ENCODE results near the gene SBF2.
A peak's percentile ranks its signal among the peaks of the same experiment; 100 is the strongest.

SBF2 gene

GRCh38 chr11:9789910-9790309 is 504.1 kb downstream of the SBF2 start:
- TF ChIP-seq, protein P1, sequence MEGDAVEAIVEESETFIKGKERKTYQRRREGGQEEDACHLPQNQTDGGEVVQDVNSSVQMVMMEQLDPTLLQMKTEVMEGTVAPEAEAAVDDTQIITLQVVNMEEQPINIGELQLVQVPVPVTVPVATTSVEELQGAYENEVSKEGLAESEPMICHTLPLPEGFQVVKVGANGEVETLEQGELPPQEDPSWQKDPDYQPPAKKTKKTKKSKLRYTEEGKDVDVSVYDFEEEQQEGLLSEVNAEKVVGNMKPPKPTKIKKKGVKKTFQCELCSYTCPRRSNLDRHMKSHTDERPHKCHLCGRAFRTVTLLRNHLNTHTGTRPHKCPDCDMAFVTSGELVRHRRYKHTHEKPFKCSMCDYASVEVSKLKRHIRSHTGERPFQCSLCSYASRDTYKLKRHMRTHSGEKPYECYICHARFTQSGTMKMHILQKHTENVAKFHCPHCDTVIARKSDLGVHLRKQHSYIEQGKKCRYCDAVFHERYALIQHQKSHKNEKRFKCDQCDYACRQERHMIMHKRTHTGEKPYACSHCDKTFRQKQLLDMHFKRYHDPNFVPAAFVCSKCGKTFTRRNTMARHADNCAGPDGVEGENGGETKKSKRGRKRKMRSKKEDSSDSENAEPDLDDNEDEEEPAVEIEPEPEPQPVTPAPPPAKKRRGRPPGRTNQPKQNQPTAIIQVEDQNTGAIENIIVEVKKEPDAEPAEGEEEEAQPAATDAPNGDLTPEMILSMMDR (IDR thresholded peaks at IDR 0.05; ENCODE audit: low read depth, low read length), result no peak
- H3K4me3 ChIP-seq (ENCODE audit: low read depth, low read length), result no peak overlapping the region

DNA sequence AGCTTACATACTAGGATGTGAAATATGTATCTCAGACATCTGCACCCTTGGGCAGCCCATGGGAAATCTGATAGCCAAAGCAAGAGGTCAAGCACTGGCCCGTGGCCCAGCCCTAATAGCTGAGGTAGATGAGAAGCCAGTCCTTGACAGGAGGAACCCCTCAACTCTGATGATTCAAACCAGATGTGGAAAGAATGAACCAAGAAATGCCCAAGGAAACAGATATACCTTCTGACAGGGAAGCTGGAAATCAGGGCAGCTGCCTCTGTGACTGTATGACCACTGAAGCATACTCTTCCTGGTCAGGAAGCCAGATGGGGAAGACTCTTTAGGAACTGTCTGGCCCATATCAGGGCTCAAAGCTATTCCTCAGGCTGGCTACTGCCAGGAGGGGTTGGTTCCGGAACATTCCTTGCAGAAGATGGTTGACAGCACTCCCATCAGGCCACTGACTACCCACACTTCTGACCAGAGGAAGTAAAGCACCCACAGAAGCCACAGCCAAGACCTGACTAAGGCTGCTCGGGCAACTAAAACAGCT is 506.0 kb downstream of the SBF2 start:
- no peak overlapping the region for H3K4me3 ChIP-seq (ENCODE audit: low read depth, low read length)
- TF ChIP-seq, protein P1 (IDR thresholded peaks at IDR 0.05; ENCODE audit: low read depth, low read length), result no peak

- H3K4me3 ChIP-seq (ENCODE audit: low read depth, low read length), result no peak overlapping the region
- TF ChIP-seq, protein P1 (IDR thresholded peaks at IDR 0.05; ENCODE audit: low read depth, low read length), result no peak
These were observed 506.8 kb downstream of the SBF2 start for GRCh38 chr11:9787260-9787659.

- TF ChIP-seq, protein P1 (IDR thresholded peaks at IDR 0.05; ENCODE audit: low read depth, low read length), result no peak
- no peak overlapping the region for H3K4me3 ChIP-seq (ENCODE audit: low read depth, low read length)
These were observed 509.3 kb downstream of the SBF2 start for GRCh38 chr11:9784602-9785315.

DNA sequence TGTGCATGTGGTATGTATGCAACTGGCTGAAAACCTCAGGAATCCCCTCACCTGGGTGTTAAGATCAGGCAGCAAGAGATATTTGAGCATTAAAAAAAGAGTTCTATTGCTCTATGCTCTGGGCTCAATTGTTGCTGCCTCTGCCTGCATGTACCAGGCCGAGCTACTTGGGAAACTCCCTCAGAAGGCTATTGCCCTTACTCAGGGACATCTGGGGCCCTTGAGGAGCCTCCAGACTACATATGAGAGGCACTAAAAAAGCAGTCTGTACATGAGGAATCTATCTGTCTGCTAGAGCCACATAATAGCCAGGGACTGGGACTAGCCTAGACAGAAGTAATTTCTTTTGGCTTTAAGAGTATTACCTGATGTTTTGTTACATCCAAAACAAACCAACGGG is 510.0 kb downstream of the SBF2 start:
- TF ChIP-seq, protein P1 (IDR thresholded peaks at IDR 0.05; ENCODE audit: low read depth, low read length), result no peak
- no peak overlapping the region for H3K4me3 ChIP-seq (ENCODE audit: low read depth, low read length)

DNA sequence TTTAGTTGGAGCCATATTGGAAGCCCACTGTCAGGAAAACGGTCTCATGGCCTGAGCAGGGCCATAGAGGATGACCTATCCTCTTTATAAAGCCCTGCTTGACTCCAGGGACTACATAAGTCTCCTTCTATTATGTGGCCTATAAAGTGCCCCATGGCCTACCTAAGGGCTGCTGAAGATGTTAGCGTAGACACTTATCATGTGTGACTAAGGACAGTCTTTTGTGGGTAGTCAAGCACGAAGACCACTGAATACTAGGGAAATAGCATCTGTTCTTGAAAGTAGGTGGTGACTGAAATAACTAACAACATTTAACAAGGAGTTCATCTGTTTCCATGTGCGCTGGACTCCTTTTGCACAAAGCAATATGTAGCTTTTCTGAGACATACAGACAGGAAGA is 513.1 kb downstream of the SBF2 start:
- TF ChIP-seq, protein P1 (IDR thresholded peaks at IDR 0.05; ENCODE audit: low read depth, low read length), result no peak
- H3K4me3 ChIP-seq (ENCODE audit: low read depth, low read length), result no peak overlapping the region

DNA sequence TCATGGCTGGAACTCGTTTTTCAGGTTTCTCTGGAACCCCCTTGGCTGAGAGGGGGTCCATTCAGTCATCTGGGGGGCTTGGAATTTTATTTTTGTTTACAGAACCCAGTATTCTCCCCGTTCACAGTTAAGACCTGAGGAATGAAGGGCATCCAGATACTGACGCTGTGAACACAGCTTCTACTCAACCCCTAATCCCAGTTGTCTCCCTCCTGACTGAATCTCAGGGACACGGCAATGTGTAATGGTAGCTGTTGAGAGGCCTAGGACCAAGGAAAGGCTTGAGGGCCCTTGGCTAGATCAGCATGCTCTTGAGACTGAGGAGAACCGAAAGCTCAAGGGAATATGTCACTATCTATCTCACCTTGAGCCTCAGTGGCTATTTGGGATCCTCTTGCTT is 516.5 kb downstream of the SBF2 start:
- H3K4me3 ChIP-seq (ENCODE audit: low read depth, low read length), result peak overlapping the region; percentile 57
- TF ChIP-seq, protein P1 (IDR thresholded peaks at IDR 0.05; ENCODE audit: low read depth, low read length), result no peak

Measured in WI38 (cell line).